ENCODE measurements around the gene FDXACB1.

GRCh38 chr11:111837366-111837891, 41.5 kb downstream of the FDXACB1 start:
- TF ChIP-seq, protein P1, sequence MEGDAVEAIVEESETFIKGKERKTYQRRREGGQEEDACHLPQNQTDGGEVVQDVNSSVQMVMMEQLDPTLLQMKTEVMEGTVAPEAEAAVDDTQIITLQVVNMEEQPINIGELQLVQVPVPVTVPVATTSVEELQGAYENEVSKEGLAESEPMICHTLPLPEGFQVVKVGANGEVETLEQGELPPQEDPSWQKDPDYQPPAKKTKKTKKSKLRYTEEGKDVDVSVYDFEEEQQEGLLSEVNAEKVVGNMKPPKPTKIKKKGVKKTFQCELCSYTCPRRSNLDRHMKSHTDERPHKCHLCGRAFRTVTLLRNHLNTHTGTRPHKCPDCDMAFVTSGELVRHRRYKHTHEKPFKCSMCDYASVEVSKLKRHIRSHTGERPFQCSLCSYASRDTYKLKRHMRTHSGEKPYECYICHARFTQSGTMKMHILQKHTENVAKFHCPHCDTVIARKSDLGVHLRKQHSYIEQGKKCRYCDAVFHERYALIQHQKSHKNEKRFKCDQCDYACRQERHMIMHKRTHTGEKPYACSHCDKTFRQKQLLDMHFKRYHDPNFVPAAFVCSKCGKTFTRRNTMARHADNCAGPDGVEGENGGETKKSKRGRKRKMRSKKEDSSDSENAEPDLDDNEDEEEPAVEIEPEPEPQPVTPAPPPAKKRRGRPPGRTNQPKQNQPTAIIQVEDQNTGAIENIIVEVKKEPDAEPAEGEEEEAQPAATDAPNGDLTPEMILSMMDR (IDR thresholded peaks at IDR 0.05; ENCODE audit: low read depth, low read length, missing input control) = no peak
- no peak for TF ChIP-seq YY1 (IDR thresholded peaks at IDR 0.05)
- no peak for TF ChIP-seq EGR1 (IDR thresholded peaks at IDR 0.05; ENCODE audit: low read depth in 2 of 2)
- TF ChIP-seq MAX (IDR thresholded peaks at IDR 0.05) = no peak
- no peak for TF ChIP-seq SP1 (IDR thresholded peaks at IDR 0.05)

Measured in liver (tissue), 3 donors.